DOHH2 (cell line): ENCODE results near the gene C10orf143.

Experiments used
- H3F3A ChIP-seq: fragments of 200-600 bp; sonication (generic), shearing (Covaris generic); 2 replicates; pipeline ENCODE4 v1.6.0; 2016; ENCODE audit warnings: antibody characterized with exemption, mild to moderate bottlenecking; ENCODE audit not compliant: control insufficient read depth, insufficient read depth
- H3K27ac ChIP-seq: fragments of 200-600 bp; sonication (generic); 2 replicates; pipeline ENCODE4 v1.5.1; 2014; ENCODE audit warnings: low read depth, mild to moderate bottlenecking, low read length, moderate library complexity
- H3K27me3 ChIP-seq: fragments of 200-600 bp; sonication (generic); 2 replicates; pipeline ENCODE4 v1.6.1; 2014; ENCODE audit warnings: mild to moderate bottlenecking, low read length, mixed read lengths; ENCODE audit not compliant: control insufficient read depth
- H3K36me3 ChIP-seq: fragments of 200-600 bp; sonication (generic); 2 replicates; pipeline ENCODE4 v1.6.1; 2014; ENCODE audit warnings: mild to moderate bottlenecking, low read length, moderate library complexity, mixed read lengths; ENCODE audit not compliant: control insufficient read depth
- H3K4me1 ChIP-seq: fragments of 200-600 bp; sonication (generic); 2 replicates; pipeline ENCODE4 v1.6.1; 2014; ENCODE audit warnings: mild to moderate bottlenecking, low read length, mixed read lengths; ENCODE audit not compliant: control insufficient read depth
- H3K4me2 ChIP-seq: fragments of 200-600 bp; sonication (generic); 2 replicates; pipeline ENCODE4 v1.6.0; 2014; ENCODE audit warnings: mild to moderate bottlenecking, low read length, moderate library complexity
- H3K4me3 ChIP-seq: fragments of 200-600 bp; sonication (generic); 2 replicates; pipeline ENCODE4 v1.5.1; 2014; ENCODE audit warnings: mild to moderate bottlenecking, low read length, mixed read lengths
- H3K79me2 ChIP-seq: fragments of 200-600 bp; sonication (generic); 2 replicates; pipeline ENCODE4 v1.6.1; 2014; ENCODE audit warnings: mild to moderate bottlenecking, low read length, mixed read lengths; ENCODE audit not compliant: control insufficient read depth
- H3K9me2 ChIP-seq: fragments of 200-600 bp; sonication (generic); replicated peaks from 2 replicates; pipeline ENCODE4 v1.6.1; 2014; ENCODE audit warnings: mild to moderate bottlenecking, low read length, mixed read lengths; ENCODE audit not compliant: control insufficient read depth
- H3K9me3 ChIP-seq: fragments of 200-600 bp; sonication (generic); 2 replicates; pipeline ENCODE4 v1.6.1; 2014; ENCODE audit warnings: antibody characterized with exemption, low read length, mixed read lengths; ENCODE audit not compliant: control insufficient read depth, insufficient read depth
- H4K20me1 ChIP-seq: fragments of 200-600 bp; sonication (generic); 2 replicates; pipeline ENCODE4 v1.6.0; 2014; ENCODE audit warnings: low read depth, mild to moderate bottlenecking, antibody characterized with exemption, low read length, moderate library complexity; ENCODE audit not compliant: control insufficient read depth, insufficient read depth
- EZH2phosphoT487 ChIP-seq: fragments of 200-600 bp; sonication (generic); IDR thresholded peaks from 2 replicates; pipeline ENCODE4 v1.6.1; 2017; ENCODE audit warnings: borderline replicate concordance, mild to moderate bottlenecking, antibody characterized with exemption, low read length, moderate library complexity, mixed read lengths
- TF ChIP-seq, protein P1 (sequence below): fragments of 200-600 bp; sonication (generic); IDR thresholded peaks from one replicate; pipeline ENCODE4 v1.5.1; 2014; ENCODE audit warnings: antibody characterized with exemption, mild to moderate bottlenecking, low read depth, low read length; ENCODE audit not compliant: poor library complexity, severe bottlenecking

Gene C10orf143

DNA sequence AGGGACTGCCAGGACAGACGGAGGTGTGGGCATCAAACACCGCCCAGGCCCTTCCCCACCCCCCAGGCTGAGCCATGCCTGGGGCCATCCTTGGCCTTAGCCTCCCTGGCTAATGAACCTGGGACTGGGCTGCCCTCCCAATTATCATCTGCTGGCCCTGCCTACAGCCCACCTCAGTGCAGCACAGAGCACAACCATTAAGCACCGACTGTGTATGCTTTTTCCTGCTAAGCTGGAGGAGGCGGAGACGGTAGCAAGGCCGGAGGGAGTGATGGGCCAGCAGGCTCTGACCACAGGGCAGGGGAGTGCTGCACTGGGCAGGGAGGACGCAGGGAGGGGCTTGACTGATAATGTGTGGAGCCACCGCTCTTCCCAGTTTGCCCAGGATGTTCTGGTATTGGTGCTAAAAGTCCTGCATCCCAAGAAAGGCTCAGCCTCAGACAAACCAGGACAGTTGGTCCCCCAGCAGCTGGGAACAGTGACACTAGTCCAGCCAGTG is 72.0 kb downstream of the C10orf143 start:
- Histone ChIP-seq H4K20me1 (no peaks in the 10 kb centered on the region), H3K36me3 (no peaks in the 10 kb centered on the region), H3K27me3 (no peaks in the 10 kb centered on the region), H3K4me2 (no peak overlapping the region), H3K4me3 (no peak overlapping the region), H3K9me3 (no peaks in the 10 kb centered on the region), H3F3A (no peaks in the 10 kb centered on the region), H3K9me2 (no peaks in the 10 kb centered on the region), H3K4me1 (no peaks in the 10 kb centered on the region), H3K79me2 (no peaks in the 10 kb centered on the region), H3K27ac (no peak overlapping the region)
- TF ChIP-seq, protein P1, sequence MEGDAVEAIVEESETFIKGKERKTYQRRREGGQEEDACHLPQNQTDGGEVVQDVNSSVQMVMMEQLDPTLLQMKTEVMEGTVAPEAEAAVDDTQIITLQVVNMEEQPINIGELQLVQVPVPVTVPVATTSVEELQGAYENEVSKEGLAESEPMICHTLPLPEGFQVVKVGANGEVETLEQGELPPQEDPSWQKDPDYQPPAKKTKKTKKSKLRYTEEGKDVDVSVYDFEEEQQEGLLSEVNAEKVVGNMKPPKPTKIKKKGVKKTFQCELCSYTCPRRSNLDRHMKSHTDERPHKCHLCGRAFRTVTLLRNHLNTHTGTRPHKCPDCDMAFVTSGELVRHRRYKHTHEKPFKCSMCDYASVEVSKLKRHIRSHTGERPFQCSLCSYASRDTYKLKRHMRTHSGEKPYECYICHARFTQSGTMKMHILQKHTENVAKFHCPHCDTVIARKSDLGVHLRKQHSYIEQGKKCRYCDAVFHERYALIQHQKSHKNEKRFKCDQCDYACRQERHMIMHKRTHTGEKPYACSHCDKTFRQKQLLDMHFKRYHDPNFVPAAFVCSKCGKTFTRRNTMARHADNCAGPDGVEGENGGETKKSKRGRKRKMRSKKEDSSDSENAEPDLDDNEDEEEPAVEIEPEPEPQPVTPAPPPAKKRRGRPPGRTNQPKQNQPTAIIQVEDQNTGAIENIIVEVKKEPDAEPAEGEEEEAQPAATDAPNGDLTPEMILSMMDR = no peak
- no peak for TF ChIP-seq EZH2phosphoT487

DNA sequence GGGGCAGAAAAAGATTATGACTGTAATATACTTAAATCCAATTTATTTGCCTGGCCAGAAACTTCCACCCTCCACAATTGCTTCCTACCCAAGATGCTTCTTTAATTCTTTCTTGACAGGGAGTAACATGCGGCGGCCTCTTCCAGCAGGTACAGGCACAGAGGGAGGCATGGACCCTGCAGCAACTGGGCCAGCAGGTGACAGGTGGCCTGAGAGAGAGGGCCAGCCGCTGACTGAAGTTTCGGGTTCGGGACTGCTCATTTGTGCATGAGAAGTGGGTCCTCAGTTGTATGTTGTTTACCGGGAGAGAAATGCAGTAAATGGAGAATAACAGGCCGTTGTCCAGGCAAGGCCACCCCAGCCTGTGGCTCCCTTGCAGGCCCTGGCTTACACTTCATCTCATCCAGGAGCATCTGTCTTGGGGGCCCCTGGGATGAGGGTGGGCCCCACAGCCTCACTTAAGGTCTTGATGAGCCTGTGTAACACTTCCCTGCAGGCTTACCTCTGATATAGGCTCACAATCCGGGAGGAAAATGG is 72.5 kb downstream of the C10orf143 start:
- no peaks in the 10 kb centered on the region for H3K9me2 ChIP-seq
- H3K4me3 ChIP-seq = no peak overlapping the region
- no peaks in the 10 kb centered on the region for H3K27me3 ChIP-seq
- H3K4me1 ChIP-seq = no peaks in the 10 kb centered on the region
- H4K20me1 ChIP-seq = no peaks in the 10 kb centered on the region
- no peaks in the 10 kb centered on the region for H3F3A ChIP-seq
- H3K79me2 ChIP-seq = no peaks in the 10 kb centered on the region
- H3K27ac ChIP-seq = no peak overlapping the region
- no peak overlapping the region for H3K4me2 ChIP-seq
- H3K9me3 ChIP-seq = no peaks in the 10 kb centered on the region
- H3K36me3 ChIP-seq = no peaks in the 10 kb centered on the region
- TF ChIP-seq, protein P1 = no peak
- TF ChIP-seq EZH2phosphoT487 = no peak

DNA sequence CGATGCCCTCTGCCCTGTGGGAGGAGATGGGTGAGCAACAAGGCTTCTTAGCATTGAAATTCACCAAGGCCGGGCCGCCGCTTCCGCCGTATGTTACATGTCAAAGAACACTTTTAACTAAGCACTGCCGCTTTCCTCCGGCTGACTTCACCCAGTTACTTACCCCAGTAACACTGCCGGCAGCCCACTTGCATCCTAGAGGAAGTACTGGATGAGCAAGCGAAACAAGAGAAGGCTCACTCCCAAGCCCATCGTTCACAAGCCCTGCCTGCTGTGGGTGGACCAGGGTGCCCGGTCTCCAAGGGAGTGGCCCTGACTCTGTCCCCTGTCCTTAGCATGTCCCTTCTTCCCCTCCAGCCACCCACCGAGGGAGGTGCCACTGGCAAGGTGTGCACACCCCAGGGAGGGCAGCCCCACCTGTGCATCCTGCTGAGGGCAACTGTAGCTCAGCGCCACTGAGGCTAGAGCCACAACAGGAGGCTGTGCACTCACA is 73.4 kb downstream of the C10orf143 start:
- TF ChIP-seq, protein P1 = no peak
- no peak for TF ChIP-seq EZH2phosphoT487
- Histone ChIP-seq H3K4me2 (no peak overlapping the region), H3K9me3 (no peaks in the 10 kb centered on the region), H3K9me2 (no peaks in the 10 kb centered on the region), H4K20me1 (no peaks in the 10 kb centered on the region), H3K27me3 (no peaks in the 10 kb centered on the region), H3K27ac (no peak overlapping the region), H3K4me3 (no peak overlapping the region), H3K36me3 (no peaks in the 10 kb centered on the region), H3K79me2 (no peaks in the 10 kb centered on the region), H3K4me1 (no peaks in the 10 kb centered on the region), H3F3A (no peaks in the 10 kb centered on the region)
